ENCODE measurements around the gene PAGR1. TPM values are rescaled to one million over a fixed set of nuclear protein-coding genes. Genes with fewer than 3 reads are reported as not detected.

PAGR1 gene
- total and polyA plus RNA-seq, 2 of the 13 experiments (the other 11 are each of a cell fraction or from before 2014, with no cell fraction given), result 9.8 to 66.4 TPM

DNA sequence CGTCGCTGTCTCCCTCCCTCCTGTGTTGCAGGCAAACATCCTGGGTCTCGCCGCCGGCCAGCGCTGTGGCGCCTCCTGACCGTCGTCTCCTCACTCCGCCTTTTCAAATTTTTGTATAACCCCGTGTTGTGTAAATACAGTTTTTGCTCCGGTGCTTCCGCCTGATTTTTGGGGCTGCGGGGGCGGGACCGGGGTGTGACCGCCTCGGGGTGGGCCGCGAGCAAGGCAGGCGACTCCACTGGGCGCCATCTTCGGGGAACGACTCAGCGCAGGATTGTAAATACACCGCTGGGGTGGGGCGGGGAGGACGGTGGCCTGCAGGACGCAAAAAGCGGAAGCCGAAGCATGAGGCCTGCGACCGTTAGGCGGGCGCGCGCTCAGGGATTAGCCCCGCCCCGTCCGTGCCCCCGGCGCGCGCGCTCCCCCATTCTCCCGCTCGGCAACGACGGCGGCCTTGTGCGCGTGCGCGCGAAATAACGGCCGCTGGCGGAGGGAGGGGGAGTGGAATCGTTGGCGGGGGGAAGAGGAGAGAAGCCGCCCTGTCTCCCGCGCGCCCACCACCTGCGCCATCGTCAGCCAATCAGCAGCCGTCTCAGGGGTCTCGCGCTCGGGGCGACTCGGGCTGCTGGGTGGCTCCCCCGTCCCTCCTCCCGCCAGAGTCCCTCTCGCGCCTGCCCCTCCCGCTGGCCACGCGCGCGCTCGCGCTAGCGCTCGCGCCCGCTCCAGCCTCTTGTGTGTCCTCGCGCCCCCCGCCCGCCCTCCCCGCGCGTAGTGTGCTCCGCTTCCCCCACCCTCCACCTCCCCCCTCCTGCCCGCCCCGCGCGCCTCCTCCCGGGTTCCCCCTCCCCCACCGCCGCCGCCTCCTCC is 10.5 kb upstream of the PAGR1 start (continued):
- TF ChIP-seq ATF6 (CRISPR knock-in tag; conservative IDR thresholded peaks at IDR 0.05), result peak; percentile 90; the same call in 1 of the 2 replicates
- peak; percentile 74 for TF ChIP-seq NR2C2 (CRISPR knock-in tag; IDR thresholded peaks at IDR 0.05; ENCODE audit: borderline replicate concordance)
- TF ChIP-seq, protein P1, sequence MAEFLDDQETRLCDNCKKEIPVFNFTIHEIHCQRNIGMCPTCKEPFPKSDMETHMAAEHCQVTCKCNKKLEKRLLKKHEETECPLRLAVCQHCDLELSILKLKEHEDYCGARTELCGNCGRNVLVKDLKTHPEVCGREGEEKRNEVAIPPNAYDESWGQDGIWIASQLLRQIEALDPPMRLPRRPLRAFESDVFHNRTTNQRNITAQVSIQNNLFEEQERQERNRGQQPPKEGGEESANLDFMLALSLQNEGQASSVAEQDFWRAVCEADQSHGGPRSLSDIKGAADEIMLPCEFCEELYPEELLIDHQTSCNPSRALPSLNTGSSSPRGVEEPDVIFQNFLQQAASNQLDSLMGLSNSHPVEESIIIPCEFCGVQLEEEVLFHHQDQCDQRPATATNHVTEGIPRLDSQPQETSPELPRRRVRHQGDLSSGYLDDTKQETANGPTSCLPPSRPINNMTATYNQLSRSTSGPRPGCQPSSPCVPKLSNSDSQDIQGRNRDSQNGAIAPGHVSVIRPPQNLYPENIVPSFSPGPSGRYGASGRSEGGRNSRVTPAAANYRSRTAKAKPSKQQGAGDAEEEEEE (CRISPR knock-in tag; IDR thresholded peaks at IDR 0.05; ENCODE audit: borderline replicate concordance), result 0 out of 2 replicates have a peak, but pooled peaks have one; percentile 13
- TF ChIP-seq RORA (CRISPR knock-in tag; IDR thresholded peaks at IDR 0.05), result no peak
- TF ChIP-seq, protein P2, sequence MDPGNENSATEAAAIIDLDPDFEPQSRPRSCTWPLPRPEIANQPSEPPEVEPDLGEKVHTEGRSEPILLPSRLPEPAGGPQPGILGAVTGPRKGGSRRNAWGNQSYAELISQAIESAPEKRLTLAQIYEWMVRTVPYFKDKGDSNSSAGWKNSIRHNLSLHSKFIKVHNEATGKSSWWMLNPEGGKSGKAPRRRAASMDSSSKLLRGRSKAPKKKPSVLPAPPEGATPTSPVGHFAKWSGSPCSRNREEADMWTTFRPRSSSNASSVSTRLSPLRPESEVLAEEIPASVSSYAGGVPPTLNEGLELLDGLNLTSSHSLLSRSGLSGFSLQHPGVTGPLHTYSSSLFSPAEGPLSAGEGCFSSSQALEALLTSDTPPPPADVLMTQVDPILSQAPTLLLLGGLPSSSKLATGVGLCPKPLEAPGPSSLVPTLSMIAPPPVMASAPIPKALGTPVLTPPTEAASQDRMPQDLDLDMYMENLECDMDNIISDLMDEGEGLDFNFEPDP (CRISPR knock-in tag; conservative IDR thresholded peaks at IDR 0.05), result 0 out of 2 replicates have a peak, but pooled peaks have one; percentile 7
- peak; percentile 85 for TF ChIP-seq IKZF4 (CRISPR knock-in tag; IDR thresholded peaks at IDR 0.05; ENCODE audit: borderline replicate concordance, low read depth, not compliant biosample characterization)
- TF ChIP-seq ZNF496 (CRISPR knock-in tag; IDR thresholded peaks at IDR 0.05; ENCODE audit: insufficient replicate concordance), result no peak
- peak; percentile 98 for TF ChIP-seq ZNF792 (CRISPR knock-in tag; IDR thresholded peaks at IDR 0.05)
- peak; percentile 79 for TF ChIP-seq ZNF225 (CRISPR knock-in tag; IDR thresholded peaks at IDR 0.05)
- TF ChIP-seq RFX5 (IDR thresholded peaks at IDR 0.05; ENCODE audit: low read depth, low read length), result peak; percentile 19; the same call in 1 of the 2 replicates
- TF ChIP-seq ARHGAP35 (CRISPR knock-in tag; IDR thresholded peaks at IDR 0.05; ENCODE audit: borderline replicate concordance), result peak; percentile 93
- TF ChIP-seq TSC22D2 (CRISPR knock-in tag; IDR thresholded peaks at IDR 0.05; ENCODE audit: borderline replicate concordance), result peak; percentile 94; the same call in 1 of the 2 replicates
- peak; percentile 91 for TF ChIP-seq CBX1 (IDR thresholded peaks at IDR 0.05; ENCODE audit: low read depth)
- TF ChIP-seq DNMT1 (CRISPR knock-in tag; IDR thresholded peaks at IDR 0.05), result peak; percentile 95; the same call in 1 of the 2 replicates
- no peak for TF ChIP-seq ZNF672 (CRISPR knock-in tag; IDR thresholded peaks at IDR 0.05)
- TF ChIP-seq ZNF749 (CRISPR knock-in tag; IDR thresholded peaks at IDR 0.05; ENCODE audit: borderline replicate concordance), result peak; percentile 95
- TF ChIP-seq, protein P3, sequence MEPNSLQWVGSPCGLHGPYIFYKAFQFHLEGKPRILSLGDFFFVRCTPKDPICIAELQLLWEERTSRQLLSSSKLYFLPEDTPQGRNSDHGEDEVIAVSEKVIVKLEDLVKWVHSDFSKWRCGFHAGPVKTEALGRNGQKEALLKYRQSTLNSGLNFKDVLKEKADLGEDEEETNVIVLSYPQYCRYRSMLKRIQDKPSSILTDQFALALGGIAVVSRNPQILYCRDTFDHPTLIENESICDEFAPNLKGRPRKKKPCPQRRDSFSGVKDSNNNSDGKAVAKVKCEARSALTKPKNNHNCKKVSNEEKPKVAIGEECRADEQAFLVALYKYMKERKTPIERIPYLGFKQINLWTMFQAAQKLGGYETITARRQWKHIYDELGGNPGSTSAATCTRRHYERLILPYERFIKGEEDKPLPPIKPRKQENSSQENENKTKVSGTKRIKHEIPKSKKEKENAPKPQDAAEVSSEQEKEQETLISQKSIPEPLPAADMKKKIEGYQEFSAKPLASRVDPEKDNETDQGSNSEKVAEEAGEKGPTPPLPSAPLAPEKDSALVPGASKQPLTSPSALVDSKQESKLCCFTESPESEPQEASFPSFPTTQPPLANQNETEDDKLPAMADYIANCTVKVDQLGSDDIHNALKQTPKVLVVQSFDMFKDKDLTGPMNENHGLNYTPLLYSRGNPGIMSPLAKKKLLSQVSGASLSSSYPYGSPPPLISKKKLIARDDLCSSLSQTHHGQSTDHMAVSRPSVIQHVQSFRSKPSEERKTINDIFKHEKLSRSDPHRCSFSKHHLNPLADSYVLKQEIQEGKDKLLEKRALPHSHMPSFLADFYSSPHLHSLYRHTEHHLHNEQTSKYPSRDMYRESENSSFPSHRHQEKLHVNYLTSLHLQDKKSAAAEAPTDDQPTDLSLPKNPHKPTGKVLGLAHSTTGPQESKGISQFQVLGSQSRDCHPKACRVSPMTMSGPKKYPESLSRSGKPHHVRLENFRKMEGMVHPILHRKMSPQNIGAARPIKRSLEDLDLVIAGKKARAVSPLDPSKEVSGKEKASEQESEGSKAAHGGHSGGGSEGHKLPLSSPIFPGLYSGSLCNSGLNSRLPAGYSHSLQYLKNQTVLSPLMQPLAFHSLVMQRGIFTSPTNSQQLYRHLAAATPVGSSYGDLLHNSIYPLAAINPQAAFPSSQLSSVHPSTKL (CRISPR knock-in tag; IDR thresholded peaks at IDR 0.05), result peak; percentile 85

Data from HepG2 (cell line).